NT2/D1 (cell line): ENCODE measurements around the gene NPFF.
A peak's percentile ranks its signal among the peaks of the same experiment; 100 is the strongest.

ENCODE experiments used
- DNase-seq: peaks from one replicate; pipeline ENCODE4 v3.0.0-alpha.2; 2011; ENCODE audit warnings: low read depth, low spot score
- H3K27me3 ChIP-seq: 2 replicates; pipeline ENCODE4 v1.6.0; 2011; ENCODE audit warnings: mild to moderate bottlenecking; ENCODE audit not compliant: insufficient read length, insufficient read depth
- H3K36me3 ChIP-seq: 2 replicates; pipeline ENCODE4 v1.6.1; 2011; ENCODE audit warnings: mild to moderate bottlenecking, low read length, mixed read lengths; ENCODE audit not compliant: insufficient read depth, insufficient read length
- H3K4me1 ChIP-seq: 2 replicates; pipeline ENCODE4 v1.5.1; 2011; ENCODE audit not compliant: insufficient read depth, insufficient read length
- H3K4me3 ChIP-seq: 2 replicates; pipeline ENCODE4 v1.5.1; 2011; ENCODE audit warnings: low read depth; ENCODE audit not compliant: insufficient read length
- H3K9ac ChIP-seq: 2 replicates; pipeline ENCODE4 v1.6.0; 2011; ENCODE audit warnings: low read depth; ENCODE audit not compliant: insufficient read length
- H3K9me3 ChIP-seq: 2 replicates; pipeline ENCODE4 v1.5.1; 2011; ENCODE audit warnings: mild to moderate bottlenecking, low read length; ENCODE audit not compliant: insufficient read depth
- SUZ12 ChIP-seq: IDR thresholded peaks from 2 replicates; pipeline ENCODE4 v1.6.1; 2011; ENCODE audit not compliant: insufficient read length, insufficient read depth; ENCODE audit errors: extremely low read depth
- YY1 ChIP-seq: IDR thresholded peaks from 2 replicates; pipeline ENCODE4 v1.6.1; 2011; ENCODE audit not compliant: insufficient read length, insufficient read depth
- ZNF274 ChIP-seq: IDR thresholded peaks from 2 replicates; pipeline ENCODE4 v1.6.1; 2011; ENCODE audit warnings: mild to moderate bottlenecking, low read depth, low read length

The NPFF gene

DNA sequence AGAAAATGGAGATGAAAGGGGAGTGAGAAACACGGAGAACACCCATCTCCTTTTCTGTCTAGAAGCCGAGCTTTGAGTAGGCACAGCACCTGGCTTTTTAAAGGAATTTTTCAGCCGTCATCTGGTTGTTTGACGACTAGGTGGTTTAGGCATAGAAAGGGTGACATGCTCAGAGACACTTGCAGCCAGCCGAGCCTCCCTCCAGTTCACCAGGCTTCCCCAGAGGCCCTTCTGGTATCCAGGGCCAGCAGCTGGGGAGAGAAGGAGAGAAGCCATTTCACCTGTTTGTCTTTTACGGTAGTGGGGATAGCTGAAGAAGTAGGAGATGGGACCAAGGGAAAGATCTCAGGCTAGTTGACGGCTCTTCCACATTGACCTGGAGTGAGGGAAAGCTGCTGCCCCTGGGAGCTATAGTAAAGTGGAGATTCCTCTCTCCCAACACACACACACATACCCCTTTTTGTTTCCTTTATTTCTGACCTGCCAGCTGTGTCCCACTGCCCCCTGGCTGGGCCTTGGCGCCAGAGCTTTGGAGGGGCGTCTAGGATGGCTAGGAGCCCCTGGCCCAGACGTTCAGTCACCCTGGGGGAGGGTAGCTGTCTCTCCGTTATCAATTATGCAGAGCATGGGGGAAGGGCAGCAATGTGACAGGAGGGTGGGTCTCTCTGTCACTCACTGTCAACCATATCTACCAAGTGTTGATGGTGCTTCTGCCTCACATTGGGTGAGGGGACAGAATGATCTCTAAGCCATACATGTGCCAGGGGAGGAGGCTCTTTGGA lies 13.5 kb downstream of the NPFF start:
- Histone ChIP-seq H3K36me3 (no peaks in the 10 kb centered on the region), H3K27me3 (no peaks in the 10 kb centered on the region), H3K9ac (peak overlapping the region; percentile 85), H3K4me3 (peak overlapping the region; percentile 64), H3K9me3 (no peaks in the 10 kb centered on the region), H3K4me1 (peaks cover 17% of the 10 kb centered on the region)
- DNase-seq: no peak
- TF ChIP-seq YY1 (no peak), ZNF274 (no peak), SUZ12 (no peak)

DNA sequence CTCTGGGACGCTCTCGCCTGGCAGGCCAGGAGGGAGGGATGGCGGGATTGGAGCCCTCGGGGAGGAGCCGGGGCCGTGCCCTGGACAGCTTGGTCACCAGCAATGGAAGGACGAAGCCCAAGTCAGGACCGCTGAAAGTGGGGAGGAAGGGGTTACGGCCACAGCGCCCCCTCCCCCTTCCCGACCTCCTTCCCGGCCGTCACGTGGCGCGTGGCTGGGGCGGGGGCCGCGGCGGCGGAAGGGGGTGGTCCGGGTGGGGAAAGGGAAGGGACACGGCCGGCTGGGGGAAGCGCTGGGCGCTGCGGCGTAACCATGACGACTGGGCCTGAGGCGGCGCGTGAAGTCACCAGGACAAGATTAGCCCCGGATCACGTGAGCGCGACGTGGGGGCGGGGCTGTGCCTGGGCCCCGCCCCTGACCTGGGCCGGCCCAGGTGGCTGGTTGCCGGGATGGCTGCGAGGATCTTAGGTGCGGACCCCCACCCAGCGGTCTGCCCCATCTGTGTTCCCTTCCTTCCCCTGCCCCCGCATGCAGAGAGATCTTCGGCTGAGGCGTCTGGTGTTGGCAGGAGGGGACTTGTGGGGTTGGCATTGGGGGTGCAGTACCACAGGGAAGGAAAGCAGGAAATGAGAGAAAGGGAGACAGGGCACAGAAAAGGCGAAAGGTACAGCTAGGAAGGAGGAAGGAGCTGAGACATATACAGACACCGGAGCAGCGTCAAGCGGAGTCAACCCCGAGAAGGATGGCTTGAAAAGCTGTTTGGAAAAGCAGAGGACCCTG lies 14.3 kb downstream of the NPFF start:
- peaks cover 14% of the 10 kb centered on the region for H3K4me1 ChIP-seq
- H3K4me3 ChIP-seq: peak overlapping the region; percentile 64
- H3K27me3 ChIP-seq: no peaks in the 10 kb centered on the region
- TF ChIP-seq ZNF274 (no peak), YY1 (no peak), SUZ12 (no peak)
- no peaks in the 10 kb centered on the region for H3K9me3 ChIP-seq
- DNase-seq: peak; percentile 90
- peak overlapping the region; percentile 85 for H3K9ac ChIP-seq
- H3K36me3 ChIP-seq: peaks cover 2% of the 10 kb centered on the region

DNA sequence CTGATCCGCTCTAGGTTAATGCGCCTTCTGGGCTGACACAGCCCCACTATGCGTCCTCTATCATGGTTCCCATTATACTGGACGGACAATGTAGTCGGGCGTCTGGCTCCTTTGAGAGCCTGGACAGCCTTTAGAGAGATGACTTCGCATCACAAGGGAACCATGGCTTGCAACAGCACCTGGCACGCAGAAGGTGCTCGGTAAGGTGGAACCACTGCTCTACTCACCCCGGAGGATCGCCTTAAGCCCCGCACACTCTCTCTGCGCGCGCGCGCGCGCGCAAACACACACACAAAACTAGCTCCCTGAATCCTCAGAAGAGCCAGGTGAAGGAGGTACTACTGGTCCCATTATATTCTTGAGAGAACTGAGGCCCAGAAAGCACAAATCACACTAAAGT lies 15.1 kb downstream of the NPFF start:
- TF ChIP-seq SUZ12: no peak
- no peak for TF ChIP-seq ZNF274
- no peak for TF ChIP-seq YY1
- H3K27me3 ChIP-seq: no peaks in the 10 kb centered on the region
- peaks cover 14% of the 10 kb centered on the region for H3K4me1 ChIP-seq
- peak overlapping the region; percentile 32 for H3K4me3 ChIP-seq
- peaks cover 10% of the 10 kb centered on the region for H3K36me3 ChIP-seq
- DNase-seq: no peak
- H3K9ac ChIP-seq: peak overlapping the region; percentile 69
- no peaks in the 10 kb centered on the region for H3K9me3 ChIP-seq

DNA sequence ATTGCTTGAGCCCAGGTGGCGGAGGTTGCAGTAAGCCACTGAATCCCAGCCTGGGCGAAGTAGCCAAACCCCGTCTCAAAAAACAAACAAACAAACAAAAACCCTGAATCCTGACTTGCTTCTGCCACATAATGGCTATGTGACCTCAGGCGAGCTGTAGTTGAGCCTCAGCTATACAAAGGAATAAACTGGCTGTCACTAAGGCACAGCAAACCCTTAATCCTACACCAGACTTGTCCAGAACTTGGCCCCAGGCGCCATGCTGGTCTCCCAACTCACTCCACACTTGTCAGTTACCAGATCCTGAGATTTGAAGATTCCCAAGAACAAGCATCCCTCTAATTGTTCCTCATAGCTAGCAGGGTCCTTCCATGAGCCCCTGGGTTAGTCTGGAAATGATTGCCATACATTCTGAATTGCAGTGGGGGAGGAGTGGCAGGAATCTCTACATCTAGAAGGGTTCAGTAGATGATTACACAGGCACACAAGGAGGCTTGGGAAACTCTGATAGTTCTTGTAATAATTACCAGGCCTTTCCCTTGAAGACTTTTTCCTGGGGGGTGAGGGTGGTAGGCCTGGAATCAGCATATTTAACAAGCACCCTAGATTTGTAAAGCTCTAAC lies 17.9 kb downstream of the NPFF start:
- Histone ChIP-seq H3K4me1 (peaks cover 6% of the 10 kb centered on the region), H3K4me3 (no peak overlapping the region), H3K9ac (no peak overlapping the region), H3K36me3 (peaks cover 35% of the 10 kb centered on the region), H3K27me3 (no peaks in the 10 kb centered on the region), H3K9me3 (no peaks in the 10 kb centered on the region)
- TF ChIP-seq ZNF274: no peak
- no peak for TF ChIP-seq SUZ12
- no peak for TF ChIP-seq YY1
- DNase-seq: no peak

DNA sequence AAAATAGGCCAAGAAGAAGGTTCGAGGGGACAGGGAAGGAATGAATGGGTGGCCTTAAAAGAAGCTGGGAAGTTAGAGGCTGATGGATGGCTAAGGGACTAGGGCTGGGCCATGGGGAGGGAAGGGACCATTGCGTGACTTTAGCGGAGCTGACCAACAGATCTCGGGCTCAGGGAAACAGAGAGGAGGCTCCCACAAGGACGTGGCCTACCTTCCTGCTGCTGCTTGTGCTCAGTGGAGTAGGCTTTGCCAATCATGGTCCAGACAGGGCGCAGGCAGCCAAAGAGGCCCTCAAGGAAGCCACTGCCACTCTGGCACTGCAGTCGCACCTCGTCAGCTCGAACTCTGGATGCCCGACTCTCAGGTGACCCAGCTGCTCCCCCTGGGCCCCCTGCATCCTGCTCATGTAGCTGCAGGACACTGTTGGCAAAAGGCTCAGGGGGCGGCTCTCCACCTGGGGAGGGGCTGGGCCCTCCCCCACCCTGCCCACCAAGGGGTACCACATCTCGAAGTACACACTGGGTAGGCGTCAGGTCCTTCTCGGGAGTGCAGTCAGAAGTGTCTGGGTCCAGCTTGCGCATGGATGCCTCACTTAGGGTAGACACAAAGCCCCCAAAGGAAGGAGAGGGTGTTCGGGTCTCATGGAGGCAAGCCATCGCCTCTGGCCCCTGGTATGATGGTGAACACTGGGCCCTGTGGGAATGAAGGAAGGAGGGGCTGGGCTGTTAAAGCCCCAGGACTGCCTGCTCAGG lies 20.4 kb downstream of the NPFF start:
- H3K27me3 ChIP-seq: no peaks in the 10 kb centered on the region
- H3K9ac ChIP-seq: no peak overlapping the region
- no peak for DNase-seq
- no peaks in the 10 kb centered on the region for H3K4me1 ChIP-seq
- peaks cover 58% of the 10 kb centered on the region for H3K36me3 ChIP-seq
- no peak for TF ChIP-seq YY1
- TF ChIP-seq ZNF274: no peak
- no peak for TF ChIP-seq SUZ12
- no peak overlapping the region for H3K4me3 ChIP-seq
- no peaks in the 10 kb centered on the region for H3K9me3 ChIP-seq

DNA sequence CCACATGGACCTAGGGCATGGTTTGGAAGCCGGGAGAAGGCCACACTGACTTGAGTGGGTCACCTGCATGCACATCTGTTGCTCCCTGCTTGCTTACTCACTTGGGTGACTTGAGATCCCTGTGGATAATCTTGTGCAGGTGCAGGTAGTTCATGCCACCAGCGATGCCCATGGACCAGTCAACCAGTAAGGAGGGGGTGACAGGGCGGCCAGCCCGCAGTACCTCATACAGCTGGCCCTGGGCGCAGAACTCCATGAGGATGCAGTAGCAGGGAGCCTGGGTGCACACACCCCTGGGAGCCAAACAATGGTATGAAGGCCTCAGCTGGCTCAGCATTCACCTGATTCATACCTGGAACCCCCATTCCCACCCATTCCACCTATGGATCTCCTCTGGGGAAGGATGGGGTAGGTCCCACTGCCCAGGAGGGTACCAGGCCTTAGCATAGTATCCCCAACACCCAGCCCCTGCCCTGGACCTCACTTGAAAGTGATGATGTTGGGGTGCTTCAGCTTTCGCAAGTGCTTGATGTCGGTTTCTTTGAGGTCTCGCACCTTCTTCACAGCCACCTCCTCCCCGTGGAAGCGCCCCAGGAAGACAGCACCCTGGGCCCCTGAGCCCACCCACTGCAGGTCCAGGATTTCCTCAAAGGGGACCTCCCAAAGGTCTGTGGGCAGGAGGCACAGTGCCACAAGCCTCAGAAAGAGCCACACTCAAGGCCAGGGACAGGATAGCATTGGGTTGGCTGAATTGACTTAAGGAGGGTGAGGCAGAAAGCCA lies 21.1 kb downstream of the NPFF start:
- Histone ChIP-seq H3K9me3 (no peaks in the 10 kb centered on the region), H3K36me3 (peaks cover 65% of the 10 kb centered on the region), H3K27me3 (no peaks in the 10 kb centered on the region), H3K4me3 (no peak overlapping the region), H3K9ac (no peak overlapping the region), H3K4me1 (no peaks in the 10 kb centered on the region)
- TF ChIP-seq ZNF274: no peak
- TF ChIP-seq SUZ12: no peak
- TF ChIP-seq YY1: no peak
- DNase-seq: no peak
